ENCODE data around the gene DIPK2A.

DIPK2A gene

GRCh38 chr3:143928541-143929255 is 42.9 kb upstream of the DIPK2A start:
- Histone ChIP-seq H3K36me3 (replicated peaks; ENCODE audit: insufficient read depth, low read length) (no peaks in the 10 kb centered on the region), H3K4me2 (ENCODE audit: low read depth, low read length) (no peak overlapping the region), H4K20me1 (ENCODE audit: insufficient read depth, low read length) (no peaks in the 10 kb centered on the region), H3K9ac (ENCODE audit: low read length) (no peak overlapping the region), H3K9me2 (replicated peaks; ENCODE audit: insufficient read depth, low read length) (no peaks in the 10 kb centered on the region), H3K4me3 (ENCODE audit: low read length) (no peak overlapping the region), H2AFZ (ENCODE audit: low read length) (no peak overlapping the region), H3K27ac (ENCODE audit: low read length) (no peak overlapping the region), H3K27me3 (replicated peaks; ENCODE audit: insufficient read depth, low read length) (peaks cover 8% of the 10 kb centered on the region), H3K79me2 (ENCODE audit: low read length) (no peaks in the 10 kb centered on the region), H3K9me3 (replicated peaks; ENCODE audit: insufficient read depth, low read length) (no peaks in the 10 kb centered on the region), H3K4me1 (ENCODE audit: low read length) (no peaks in the 10 kb centered on the region), H3F3A (ENCODE audit: insufficient read depth, low read length) (no peaks in the 10 kb centered on the region)
- no peak for DNase-seq
- TF ChIP-seq EZH2 (optimal IDR thresholded peaks at IDR 0.05; ENCODE audit: low read depth, low read length) = no peak
- no peak for TF ChIP-seq CTCF (IDR thresholded peaks at IDR 0.05; ENCODE audit: low read length)
- no peak for TF ChIP-seq EZH2phosphoT487 (IDR thresholded peaks at IDR 0.05; ENCODE audit: low read length)

GRCh38 chr3:143934791-143935190 is 36.8 kb upstream of the DIPK2A start:
- H2AFZ ChIP-seq (ENCODE audit: low read length) = no peak overlapping the region
- H3K36me3 ChIP-seq (replicated peaks; ENCODE audit: insufficient read depth, low read length) = no peaks in the 10 kb centered on the region
- no peak overlapping the region for H3K4me3 ChIP-seq (ENCODE audit: low read length)
- H3K27me3 ChIP-seq (replicated peaks; ENCODE audit: insufficient read depth, low read length) = no peaks in the 10 kb centered on the region
- no peak overlapping the region for H3K4me2 ChIP-seq (ENCODE audit: low read depth, low read length)
- H3K4me1 ChIP-seq (ENCODE audit: low read length) = no peaks in the 10 kb centered on the region
- no peaks in the 10 kb centered on the region for H3K9me2 ChIP-seq (replicated peaks; ENCODE audit: insufficient read depth, low read length)
- H4K20me1 ChIP-seq (ENCODE audit: insufficient read depth, low read length) = no peaks in the 10 kb centered on the region
- DNase-seq = no peak
- no peak overlapping the region for H3K9ac ChIP-seq (ENCODE audit: low read length)
- TF ChIP-seq CTCF (IDR thresholded peaks at IDR 0.05; ENCODE audit: low read length) = no peak
- no peak for TF ChIP-seq EZH2 (optimal IDR thresholded peaks at IDR 0.05; ENCODE audit: low read depth, low read length)
- no peak for TF ChIP-seq EZH2phosphoT487 (IDR thresholded peaks at IDR 0.05; ENCODE audit: low read length)
- H3K9me3 ChIP-seq (replicated peaks; ENCODE audit: insufficient read depth, low read length) = no peaks in the 10 kb centered on the region
- no peaks in the 10 kb centered on the region for H3K79me2 ChIP-seq (ENCODE audit: low read length)
- no peak overlapping the region for H3K27ac ChIP-seq (ENCODE audit: low read length)
- no peaks in the 10 kb centered on the region for H3F3A ChIP-seq (ENCODE audit: insufficient read depth, low read length)

GRCh38 chr3:143935678-143936077 is 35.9 kb upstream of the DIPK2A start:
- Histone ChIP-seq H2AFZ (ENCODE audit: low read length) (no peak overlapping the region), H3K79me2 (ENCODE audit: low read length) (no peaks in the 10 kb centered on the region), H3K9me3 (replicated peaks; ENCODE audit: insufficient read depth, low read length) (no peaks in the 10 kb centered on the region), H3K36me3 (replicated peaks; ENCODE audit: insufficient read depth, low read length) (no peaks in the 10 kb centered on the region), H3K9me2 (replicated peaks; ENCODE audit: insufficient read depth, low read length) (no peaks in the 10 kb centered on the region), H3F3A (ENCODE audit: insufficient read depth, low read length) (no peaks in the 10 kb centered on the region), H3K9ac (ENCODE audit: low read length) (no peak overlapping the region), H3K4me3 (ENCODE audit: low read length) (no peak overlapping the region), H3K27me3 (replicated peaks; ENCODE audit: insufficient read depth, low read length) (no peaks in the 10 kb centered on the region), H3K4me1 (ENCODE audit: low read length) (no peaks in the 10 kb centered on the region), H3K4me2 (ENCODE audit: low read depth, low read length) (no peak overlapping the region), H3K27ac (ENCODE audit: low read length) (no peak overlapping the region), H4K20me1 (ENCODE audit: insufficient read depth, low read length) (no peaks in the 10 kb centered on the region)
- DNase-seq = no peak
- TF ChIP-seq EZH2 (optimal IDR thresholded peaks at IDR 0.05; ENCODE audit: low read depth, low read length) (no peak), EZH2phosphoT487 (IDR thresholded peaks at IDR 0.05; ENCODE audit: low read length) (no peak), CTCF (IDR thresholded peaks at IDR 0.05; ENCODE audit: low read length) (no peak)
